Neural crest cell (in vitro differentiated cells): ENCODE results near the gene SLC6A7. TPM values are rescaled to one million over a fixed set of nuclear protein-coding genes. Genes with fewer than 3 reads are reported as not detected.

ENCODE experiments used
- DNase-seq: peaks from one replicate; pipeline ENCODE4 v3.0.0; 2021; ENCODE audit warnings: low read depth, mixed read lengths, low spot score
- H3K27ac Mint-ChIP-seq: one replicate; pipeline ENCODE4 v1.8.0; 2021; ENCODE audit warnings: mild to moderate bottlenecking, mixed read lengths; ENCODE audit not compliant: unreplicated experiment
- H3K27me3 Mint-ChIP-seq: 2 replicates; pipeline ENCODE4 v1.8.0; 2021; ENCODE audit warnings: low read depth, mild to moderate bottlenecking, mixed read lengths
- H3K36me3 Mint-ChIP-seq: 2 replicates; pipeline ENCODE4 v1.8.0; 2021; ENCODE audit warnings: low read depth, mild to moderate bottlenecking, mixed read lengths
- H3K4me1 Mint-ChIP-seq: 2 replicates; pipeline ENCODE4 v1.8.0; 2021; ENCODE audit warnings: mixed read lengths
- H3K4me3 Mint-ChIP-seq: one replicate; pipeline ENCODE4 v1.8.0; 2021; ENCODE audit warnings: mild to moderate bottlenecking, mixed read lengths
- H3K9me3 Mint-ChIP-seq: 2 replicates; pipeline ENCODE4 v1.8.0; 2021; ENCODE audit warnings: mixed read lengths
- CTCF ChIP-seq: fragments of 200-600 bp; sonication (generic); conservative IDR thresholded peaks from 2 replicates; pipeline ENCODE4 v1.5.0; 2021; ENCODE audit warnings: antibody characterized with exemption, mild to moderate bottlenecking
- total RNA-seq: library from RNA; stranded (reverse); gene quantifications from 2 replicates; pipeline ENCODE4 v1.2.1, GENCODE V29; 2021

SLC6A7 gene
- total RNA-seq, 1 donor from 2014 or later = not detected

DNA sequence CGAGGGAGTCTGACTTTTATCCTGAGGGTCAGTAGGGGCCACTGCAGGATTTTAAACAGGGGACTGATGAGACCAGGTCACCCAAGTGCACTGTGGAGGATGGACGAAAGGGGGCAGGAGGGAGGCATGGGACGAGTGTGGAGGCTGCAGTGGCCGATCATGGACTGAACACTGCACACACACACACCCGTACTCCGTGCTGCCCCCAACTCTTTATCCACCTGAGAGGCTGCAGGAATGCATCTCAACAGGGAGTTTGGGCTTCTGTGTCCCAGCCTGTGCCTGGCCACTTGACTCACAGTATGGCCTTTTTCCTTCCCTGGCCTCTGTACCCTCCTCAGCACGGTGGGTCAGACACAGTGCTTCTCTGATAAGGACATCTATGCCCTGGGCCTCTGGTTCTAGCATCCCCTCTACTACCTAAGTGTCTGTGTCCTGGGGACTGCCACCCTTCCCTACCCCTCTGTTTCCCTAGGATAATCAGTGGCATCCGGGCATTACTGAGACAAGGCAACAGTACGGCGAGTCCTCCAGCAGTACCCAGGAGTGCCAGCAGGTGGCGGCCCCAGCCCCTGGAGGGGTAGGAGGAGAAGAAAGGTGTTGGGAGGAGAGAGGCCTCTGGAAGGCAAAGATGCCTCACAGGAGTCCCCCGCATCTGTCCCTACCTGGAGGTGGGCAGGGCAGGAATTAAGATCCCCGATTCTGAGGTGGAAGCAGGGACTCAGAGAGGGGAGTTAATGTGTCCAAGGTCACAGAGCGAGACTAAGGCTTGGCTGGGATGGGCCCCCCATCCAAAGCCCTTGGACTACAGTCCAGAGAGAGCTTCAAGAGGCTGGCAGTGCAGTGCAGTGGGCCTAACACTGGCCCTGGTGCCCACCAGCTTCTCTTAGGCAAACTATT, 28.4 kb upstream of the SLC6A7 start:
- peak; percentile 99 for DNase-seq
- Mint-ChIP-seq H3K27me3 (peaks cover 29% of the 10 kb centered on the region), H3K9me3 (no peaks in the 10 kb centered on the region), H3K4me1 (peaks cover 69% of the 10 kb centered on the region), H3K36me3 (no peaks in the 10 kb centered on the region), H3K27ac (peak overlapping the region; percentile 74), H3K4me3 (peak overlapping the region; percentile 64)
- peak; percentile 88 for TF ChIP-seq CTCF

- TF ChIP-seq CTCF = no peak
- Mint-ChIP-seq H3K27me3 (peaks cover 29% of the 10 kb centered on the region), H3K36me3 (no peaks in the 10 kb centered on the region), H3K4me3 (no peak overlapping the region), H3K27ac (no peak overlapping the region), H3K4me1 (peaks cover 66% of the 10 kb centered on the region), H3K9me3 (no peaks in the 10 kb centered on the region)
- DNase-seq = no peak
Observed at GRCh38 chr5:150162142-150162513, 27.7 kb upstream of the SLC6A7 start.

DNA sequence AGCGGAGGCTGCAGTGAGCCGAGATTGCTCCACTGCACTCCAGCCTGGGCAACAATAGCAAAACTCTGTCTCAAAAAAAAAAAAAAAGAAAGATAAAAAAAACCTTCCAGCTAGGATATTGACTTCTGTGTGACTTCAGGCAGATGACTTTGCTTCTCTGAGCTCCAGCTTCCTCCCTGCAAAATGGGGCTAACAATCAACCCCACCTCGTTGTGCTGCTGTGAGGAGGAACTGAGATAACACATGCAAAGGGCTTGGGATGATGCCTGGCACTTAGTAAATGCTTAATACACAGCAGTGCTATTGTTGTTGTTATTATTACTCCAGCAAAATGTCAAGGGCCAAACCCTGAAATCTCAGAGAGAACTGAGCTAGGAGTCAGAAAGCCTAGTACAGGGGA, 26.8 kb upstream of the SLC6A7 start:
- Mint-ChIP-seq H3K4me3 (no peak overlapping the region), H3K9me3 (no peaks in the 10 kb centered on the region), H3K27ac (no peak overlapping the region), H3K36me3 (no peaks in the 10 kb centered on the region), H3K27me3 (peaks cover 38% of the 10 kb centered on the region), H3K4me1 (peaks cover 63% of the 10 kb centered on the region)
- no peak for TF ChIP-seq CTCF
- no peak for DNase-seq

DNA sequence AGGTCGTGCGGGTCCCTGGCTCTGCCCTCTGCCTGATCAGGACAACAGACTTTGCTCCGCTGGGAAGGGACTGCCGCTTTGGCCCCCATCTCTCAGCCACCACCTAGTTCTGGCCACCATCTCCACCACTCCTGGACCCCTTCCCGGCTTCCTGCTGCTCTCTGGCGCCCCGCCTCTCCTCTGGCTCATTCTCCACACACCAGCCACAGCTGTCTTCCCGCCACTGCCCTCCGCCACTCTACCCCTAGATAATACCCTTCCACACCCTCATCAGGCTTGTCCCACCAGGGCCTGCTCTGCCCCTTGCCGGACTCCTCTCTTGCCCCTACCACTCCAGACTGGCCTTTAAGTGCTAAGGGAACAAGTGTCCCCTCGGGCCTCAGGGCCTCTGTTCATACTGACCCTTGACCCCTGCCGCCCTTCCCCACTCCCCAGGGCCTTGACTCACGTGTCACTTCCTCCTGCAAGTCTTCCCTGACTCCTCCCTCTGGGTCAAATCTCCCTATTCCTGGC, 26.3 kb upstream of the SLC6A7 start:
- Mint-ChIP-seq H3K36me3 (no peaks in the 10 kb centered on the region), H3K9me3 (no peaks in the 10 kb centered on the region), H3K4me3 (peak overlapping the region; percentile 35), H3K27ac (no peak overlapping the region), H3K4me1 (peaks cover 65% of the 10 kb centered on the region), H3K27me3 (peaks cover 44% of the 10 kb centered on the region)
- peak; percentile 41 for DNase-seq
- TF ChIP-seq CTCF = no peak

GRCh38 chr5:150164211-150164980, 25.5 kb upstream of the SLC6A7 start:
- H3K36me3 Mint-ChIP-seq = no peaks in the 10 kb centered on the region
- peaks cover 52% of the 10 kb centered on the region for H3K27me3 Mint-ChIP-seq
- no peak for TF ChIP-seq CTCF
- no peak for DNase-seq
- peak overlapping the region; percentile 24 for H3K27ac Mint-ChIP-seq
- H3K4me1 Mint-ChIP-seq = peaks cover 63% of the 10 kb centered on the region
- no peaks in the 10 kb centered on the region for H3K9me3 Mint-ChIP-seq
- peak overlapping the region; percentile 2 for H3K4me3 Mint-ChIP-seq
